IPS DF 19.7 (cell line): Measurements from ENCODE around the gene GPR162.

Source experiments
- DNase-seq: peaks from one replicate; pipeline ENCODE4 v3.0.0-alpha.2; 2013; ENCODE audit warnings: low read depth, low spot score

Gene GPR162

GRCh38 chr12:6836851-6837250 lies 15.2 kb downstream of the GPR162 start:
- no peak for DNase-seq

- no peak for DNase-seq
Observed at GRCh38 chr12:6837370-6838060, 15.9 kb downstream of the GPR162 start.

GRCh38 chr12:6838854-6839253 lies 17.2 kb downstream of the GPR162 start:
- DNase-seq, result no peak

GRCh38 chr12:6839482-6840201 lies 18.0 kb downstream of the GPR162 start:
- DNase-seq, result no peak

- no peak for DNase-seq
Observed at GRCh38 chr12:6840330-6840729, 18.7 kb downstream of the GPR162 start.

- no peak for DNase-seq
Observed at GRCh38 chr12:6840761-6841515, 19.3 kb downstream of the GPR162 start, which contains the start of gene GNB3. GNB3 (plus strand) TSS chr12:6840925; CDS start chr12:6841288, 363 bp downstream.

DNA sequence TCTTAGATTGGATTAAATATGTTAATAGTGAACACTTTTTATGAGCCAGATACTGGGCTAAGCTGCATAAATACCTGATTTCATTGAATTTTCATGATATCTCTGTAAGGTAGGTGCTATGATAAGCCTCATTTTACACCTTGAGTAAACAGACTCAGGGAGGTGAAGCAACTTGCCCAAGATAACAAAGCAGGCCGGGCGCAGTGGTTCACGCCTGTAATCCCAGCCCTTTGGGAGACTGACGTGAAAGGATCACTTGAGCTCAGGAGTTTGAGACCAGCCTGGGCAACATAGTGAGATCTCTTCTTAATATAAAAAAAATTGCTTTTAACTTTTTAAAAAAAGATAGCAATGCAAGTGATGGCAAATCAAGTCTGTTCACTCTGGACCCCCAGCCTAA lies 20.5 kb downstream of the GPR162 start:
- no peak for DNase-seq

- no peak for DNase-seq
Observed at GRCh38 chr12:6843118-6843902, 21.7 kb downstream of the GPR162 start.

DNA sequence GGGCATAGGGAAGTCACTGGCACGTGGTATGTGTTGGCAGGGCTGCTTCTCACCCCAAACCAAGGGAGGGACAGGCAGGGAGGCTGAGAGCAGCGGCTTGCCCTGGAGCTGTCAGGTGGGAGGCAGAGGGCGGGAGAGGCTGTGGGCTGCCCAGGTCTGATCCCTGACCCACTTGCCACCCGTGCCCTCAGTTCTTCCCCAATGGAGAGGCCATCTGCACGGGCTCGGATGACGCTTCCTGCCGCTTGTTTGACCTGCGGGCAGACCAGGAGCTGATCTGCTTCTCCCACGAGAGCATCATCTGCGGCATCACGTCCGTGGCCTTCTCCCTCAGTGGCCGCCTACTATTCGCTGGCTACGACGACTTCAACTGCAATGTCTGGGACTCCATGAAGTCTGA lies 23.8 kb downstream of the GPR162 start:
- no peak for DNase-seq

DNA sequence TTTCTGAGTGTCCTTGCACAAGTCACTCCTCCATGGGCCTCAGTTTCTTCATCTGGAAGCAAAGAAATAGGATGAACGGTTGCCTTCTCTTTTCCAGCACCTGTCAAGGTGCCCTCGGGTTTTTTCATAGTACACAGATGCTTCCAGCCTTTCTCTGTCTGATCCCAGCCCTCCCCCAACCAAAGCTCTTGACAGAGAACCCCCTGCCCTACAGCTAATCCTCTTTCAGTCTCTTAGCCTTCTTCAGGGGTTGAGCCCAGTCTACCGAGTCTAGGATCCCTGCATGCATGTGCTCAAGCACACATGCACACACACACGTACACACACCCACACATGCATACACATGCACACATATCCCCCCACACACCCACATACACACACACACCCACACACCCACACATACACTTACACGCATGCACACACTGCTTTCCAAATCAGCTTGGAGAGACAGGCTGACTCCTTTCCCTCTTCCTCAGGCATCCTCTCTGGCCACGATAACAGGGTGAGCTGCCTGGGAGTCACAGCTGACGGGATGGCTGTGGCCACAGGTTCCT lies 24.8 kb downstream of the GPR162 start:
- DNase-seq, result no peak

DNA sequence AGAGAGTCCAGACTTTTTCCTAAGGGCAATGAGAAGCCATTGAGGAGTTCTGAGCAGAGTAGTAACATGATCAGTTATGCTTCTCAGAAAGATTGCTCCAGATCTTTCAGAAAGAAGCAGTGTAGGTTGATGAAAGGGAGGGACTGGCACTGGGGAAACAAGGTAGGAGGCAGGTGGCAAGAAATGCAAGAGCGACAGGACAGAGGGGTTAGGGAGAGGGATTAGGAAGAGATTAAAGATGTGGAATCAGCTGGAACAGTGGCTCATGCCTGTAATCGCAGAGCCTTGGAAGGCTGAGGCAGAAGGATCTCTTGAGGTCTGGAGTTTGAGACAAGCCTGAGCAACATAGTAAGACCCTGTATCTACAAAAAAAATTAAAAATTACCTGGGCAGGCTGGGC lies 26.1 kb downstream of the GPR162 start:
- DNase-seq, result no peak

DNA sequence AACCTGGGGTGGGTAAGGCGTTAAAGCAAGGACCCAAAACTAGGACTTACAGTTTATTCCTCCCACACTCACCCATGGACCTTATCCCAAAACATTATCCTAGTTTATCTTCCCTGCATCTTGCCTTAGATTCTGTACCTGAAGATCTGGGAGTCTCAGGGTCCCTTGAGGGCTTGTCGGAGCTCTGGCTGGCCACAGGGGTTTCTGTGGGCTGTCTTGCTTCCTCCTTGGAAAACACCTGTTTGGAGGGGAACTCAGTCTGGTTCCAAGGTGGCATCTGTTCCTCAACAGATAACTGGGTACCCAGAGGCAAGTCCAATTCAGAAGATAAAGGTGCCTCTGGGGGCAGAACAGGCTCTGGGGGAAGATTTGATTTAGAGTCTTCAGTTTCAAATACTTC lies 27.8 kb downstream of the GPR162 start:
- DNase-seq, result no peak

DNA sequence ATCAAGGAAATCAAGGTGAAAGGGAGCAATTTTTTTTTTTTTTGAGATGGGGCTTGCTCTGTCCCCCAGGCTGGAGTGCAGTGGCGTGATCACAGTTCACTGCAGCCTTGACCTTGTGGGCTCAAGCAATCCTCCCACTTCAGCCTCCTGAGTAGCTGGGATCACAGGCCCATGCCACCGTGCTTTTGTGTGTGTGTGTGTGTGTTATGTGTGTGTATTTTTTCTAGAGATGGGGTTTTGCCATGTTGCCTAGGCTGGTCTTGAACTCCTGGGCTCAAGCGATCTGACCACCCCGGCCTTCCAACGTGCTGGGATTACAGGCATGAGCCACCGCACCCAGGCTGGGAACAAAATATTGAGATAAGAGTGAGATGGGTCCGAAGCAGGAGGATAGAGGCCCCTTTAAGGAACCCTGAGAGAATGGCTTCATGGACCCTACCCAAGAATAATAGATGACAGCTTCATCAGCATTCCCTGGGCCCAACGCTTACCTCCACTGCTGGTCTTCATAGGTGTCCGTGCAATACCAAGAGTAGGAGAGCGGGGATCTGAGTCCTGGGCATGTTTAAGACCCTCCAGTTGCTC lies 28.4 kb downstream of the GPR162 start:
- no peak for DNase-seq

GRCh38 chr12:6850796-6851152 lies 29.2 kb downstream of the GPR162 start:
- DNase-seq, result no peak

- DNase-seq, result peak; percentile 98
Observed at GRCh38 chr12:6851153-6851920, 29.7 kb downstream of the GPR162 start, which contains the start of gene CDCA3. CDCA3 (minus strand) TSS chr12:6851286; CDS start chr12:6850952, 334 bp downstream.

DNA sequence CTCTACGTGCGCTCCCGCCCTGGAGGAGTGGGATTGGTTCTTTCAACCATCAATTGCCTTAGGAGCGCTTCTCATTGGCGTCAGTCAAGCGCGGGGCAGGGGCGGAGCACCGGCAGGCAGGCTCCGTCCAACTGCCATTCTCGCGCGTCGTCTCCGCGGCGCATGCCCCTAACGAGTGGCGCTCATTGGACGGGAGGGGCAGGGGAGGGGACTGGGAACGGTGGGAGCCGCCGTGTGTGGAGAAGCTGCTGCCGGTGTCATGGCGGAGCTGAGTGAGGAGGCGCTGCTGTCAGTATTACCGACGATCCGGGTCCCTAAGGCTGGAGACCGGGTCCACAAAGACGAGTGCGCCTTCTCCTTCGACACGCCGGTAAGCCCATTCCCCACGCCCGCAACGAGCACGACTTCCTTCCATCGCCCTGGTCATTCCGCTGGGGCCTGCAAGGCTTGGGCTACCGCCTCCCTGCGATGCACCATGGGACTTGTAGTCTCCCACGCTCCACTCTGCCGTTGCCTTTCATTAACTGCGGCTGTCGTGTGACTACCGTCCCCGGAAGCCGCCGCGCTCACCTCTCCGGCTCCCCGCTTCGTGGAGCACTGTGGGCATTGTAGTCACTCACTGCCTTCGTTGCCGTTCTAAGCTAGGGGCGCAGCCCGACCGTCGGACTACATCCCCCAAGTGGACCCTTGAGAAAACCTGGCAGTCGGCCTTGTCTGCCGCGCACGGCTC lies 30.5 kb downstream of the GPR162 start, which contains the start of gene USP5:
USP5 (plus strand) TSS at position 230 of the 730 bp plus-strand sequence; CDS start at position 260, 30 bp downstream.
- DNase-seq, result peak; percentile 100

GRCh38 chr12:6852651-6853354 lies 31.2 kb downstream of the GPR162 start:
- no peak for DNase-seq

- DNase-seq, result no peak
Observed at GRCh38 chr12:6853626-6854025, 32.0 kb downstream of the GPR162 start.

GRCh38 chr12:6854036-6854435 lies 32.4 kb downstream of the GPR162 start:
- DNase-seq, result no peak
